H1 (cell line): ENCODE data around the gene S100A11. TPM values are rescaled to one million over a fixed set of nuclear protein-coding genes. Genes with fewer than 3 reads are reported as not detected.

ENCODE experiments used
- CTCF ChIA-PET: fragments of 300-600 bp; sonication (Branson Sonifier 250); formaldehyde crosslinking; loops from one replicate; lab custom pipeline; 2021; ENCODE audit not compliant: partially characterized antibody; lab: Charles Lee
- POLR2A ChIA-PET: fragments of 300-600 bp; sonication (Branson Sonifier 250); formaldehyde crosslinking; loops from one replicate; lab custom pipeline; 2021; ENCODE audit warnings: inconsistent platforms; ENCODE audit not compliant: partially characterized antibody; lab: Charles Lee
- DNase-seq, 2 experiments: peaks; one replicate each; pipeline versions ENCODE4 v3.0.0 to v3.0.0-alpha.2; 2010 to 2022; ENCODE audit warnings: low spot score in 2 of 2, low read depth in 1 of 2, mixed read lengths in 1 of 2
- FAIRE-seq: peaks from 2 replicates; lab custom pipeline; 2011; peaks lifted over from hg19 to GRCh38; lab: Jason Lieb, UNC
- H2AFZ ChIP-seq: 2 replicates; pipeline ENCODE4 v1.8.1; 2012; ENCODE audit warnings: low read length, inconsistent platforms
- H2AK5ac ChIP-seq: 2 replicates; pipeline ENCODE4 v1.6.1; 2013; ENCODE audit warnings: low read depth, low read length
- H2BK120ac ChIP-seq: replicated peaks from 2 replicates; pipeline ENCODE3; 2013; ENCODE audit warnings: low read depth, low read length, inconsistent platforms
- H2BK12ac ChIP-seq: 2 replicates; pipeline ENCODE4 v1.6.1; 2013; ENCODE audit warnings: low read depth, low read length
- H2BK15ac ChIP-seq: 2 replicates; pipeline ENCODE4 v1.6.1; 2013; ENCODE audit warnings: low read length
- H2BK20ac ChIP-seq: 2 replicates; pipeline ENCODE4 v1.6.1; 2013; ENCODE audit warnings: low read length
- H2BK5ac ChIP-seq: 2 replicates; pipeline ENCODE4 v1.6.1; 2013; ENCODE audit warnings: low read depth, low read length
- H3K14ac ChIP-seq: 2 replicates; pipeline ENCODE4 v1.6.1; 2013; ENCODE audit warnings: inconsistent platforms; ENCODE audit not compliant: insufficient read length
- H3K18ac ChIP-seq: 2 replicates; pipeline ENCODE4 v1.6.1; 2013; ENCODE audit warnings: low read length; ENCODE audit errors: extremely low read depth
- H3K23ac ChIP-seq: 2 replicates; pipeline ENCODE4 v1.6.1; 2013; ENCODE audit warnings: inconsistent platforms; ENCODE audit not compliant: insufficient read length
- H3K23me2 ChIP-seq: 2 replicates; pipeline ENCODE4 v1.6.1; 2013; ENCODE audit warnings: low read depth, low read length
- H3K27ac ChIP-seq: 2 replicates; pipeline ENCODE4 v1.6.1; 2011; ENCODE audit warnings: low read depth, low read length, inconsistent platforms
- H3K27me3 ChIP-seq, 4 experiments: replicated peaks in 1 of 4; 1 replicate in 1 of 4; 2 replicates in 3 of 4; pipeline versions ENCODE4 v1.6.1 to v1.8.1; 2011 to 2013; ENCODE audit warnings: low read length in 3 of 4, mild to moderate bottlenecking in 3 of 4, inconsistent platforms in 2 of 4, mixed read lengths in 2 of 4, moderate library complexity in 1 of 4; ENCODE audit not compliant: control insufficient read depth in 3 of 4, insufficient read depth in 3 of 4; ENCODE audit errors: extremely low read depth in 1 of 4
- H3K36me3 ChIP-seq, 4 experiments: 2 replicates each; pipeline versions ENCODE4 v1.6.1 to v1.8.1; 2011 to 2013; ENCODE audit warnings: mild to moderate bottlenecking in 4 of 4, low read length in 3 of 4, moderate library complexity in 2 of 4, control low read depth in 1 of 4, inconsistent platforms in 1 of 4; ENCODE audit not compliant: insufficient read depth in 4 of 4, control insufficient read depth in 2 of 4
- H3K4ac ChIP-seq: replicated peaks from 2 replicates; pipeline ENCODE3; 2013; ENCODE audit warnings: low read length, low read depth, mixed read lengths, inconsistent platforms; ENCODE audit not compliant: insufficient read length
- H3K4me1 ChIP-seq, 4 experiments: replicated peaks in 1 of 4; 1 replicate in 1 of 4; 2 replicates in 3 of 4; pipeline versions ENCODE4 v1.6.1 to v1.8.1; 2011 to 2013; ENCODE audit warnings: low read length in 3 of 4, inconsistent platforms in 2 of 4, mixed read lengths in 1 of 4; ENCODE audit not compliant: insufficient read depth in 4 of 4, control insufficient read depth in 3 of 4
- H3K4me2 ChIP-seq, 2 experiments: 2 replicates each; pipeline versions ENCODE4 v1.6.1 to v1.8.1; 2011 to 2013; ENCODE audit warnings: low read depth in 2 of 2, low read length in 2 of 2, control low read depth in 1 of 2, inconsistent platforms in 1 of 2, mild to moderate bottlenecking in 1 of 2; ENCODE audit not compliant: insufficient read depth in 1 of 2
- H3K4me3 ChIP-seq, 4 experiments: fragments of 200-600, 300-600 bp in 1 of 4; sonication (generic), shearing (Covaris generic), sonication (Bioruptor Twin) in 1 of 4; 2 replicates each; pipeline versions ENCODE4 v1.5.1 to v1.8.1; 2011 to 2016; ENCODE audit warnings: low read length in 4 of 4, low read depth in 3 of 4, control low read depth in 2 of 4, inconsistent platforms in 2 of 4, mild to moderate bottlenecking in 2 of 4, mixed read lengths in 1 of 4, moderate library complexity in 1 of 4; ENCODE audit not compliant: insufficient read depth in 2 of 4; ENCODE audit errors: extremely low read depth in 1 of 4
- H3K56ac ChIP-seq: replicated peaks from 2 replicates; pipeline ENCODE3; 2013; ENCODE audit warnings: low read depth, mild to moderate bottlenecking, mixed read lengths, low read length, inconsistent platforms; ENCODE audit not compliant: insufficient read length
- H3K79me1 ChIP-seq: 2 replicates; pipeline ENCODE4 v1.6.1; 2013; ENCODE audit warnings: low read depth, low read length, control low read depth
- H3K79me2 ChIP-seq, 2 experiments: 2 replicates each; pipeline versions ENCODE4 v1.6.1 to v1.8.1; 2012 to 2013; ENCODE audit warnings: low read length in 2 of 2, mild to moderate bottlenecking in 2 of 2, inconsistent platforms in 1 of 2; ENCODE audit not compliant: insufficient read depth in 2 of 2, control insufficient read depth in 1 of 2
- H3K9ac ChIP-seq, 4 experiments: replicated peaks in 1 of 4; 1 replicate in 1 of 4; 2 replicates in 3 of 4; pipeline versions ENCODE4 v1.6.1 to v1.8.1; 2011 to 2013; ENCODE audit warnings: low read depth in 3 of 4, low read length in 3 of 4, control low read depth in 2 of 4, mild to moderate bottlenecking in 2 of 4, moderate library complexity in 2 of 4, inconsistent platforms in 1 of 4; ENCODE audit errors: extremely low read depth in 1 of 4
- H3K9me3 ChIP-seq, 2 experiments: 2 replicates each; pipeline versions ENCODE4 v1.6.1 to v1.8.1; 2012 to 2013; ENCODE audit warnings: mild to moderate bottlenecking in 2 of 2, moderate library complexity in 2 of 2, control low read depth in 1 of 2, inconsistent platforms in 1 of 2, low read depth in 1 of 2, low read length in 1 of 2, mixed read lengths in 1 of 2; ENCODE audit not compliant: insufficient read depth in 2 of 2
- H4K20me1 ChIP-seq, 2 experiments: replicated peaks in 1 of 2; 2 replicates each; pipeline versions ENCODE3 to v1.8.1; 2011 to 2013; ENCODE audit warnings: inconsistent platforms in 2 of 2, low read length in 2 of 2, mild to moderate bottlenecking in 1 of 2; ENCODE audit not compliant: insufficient read depth in 2 of 2, control insufficient read depth in 1 of 2
- H4K5ac ChIP-seq: 2 replicates; pipeline ENCODE4 v1.6.1; 2013; ENCODE audit warnings: low read length, low read depth, mixed read lengths, inconsistent platforms; ENCODE audit not compliant: insufficient read length
- H4K8ac ChIP-seq: 2 replicates; pipeline ENCODE4 v1.8.0; 2013; ENCODE audit warnings: mild to moderate bottlenecking, moderate library complexity, low read length, inconsistent platforms; ENCODE audit not compliant: insufficient read depth; ENCODE audit errors: extremely low read depth
- H4K91ac ChIP-seq: replicated peaks from 2 replicates; pipeline ENCODE3; 2013; ENCODE audit warnings: low read length, mixed read lengths, inconsistent platforms; ENCODE audit not compliant: insufficient read length
- ATF2 ChIP-seq: IDR thresholded peaks from 2 replicates; pipeline ENCODE4 v1.6.1; 2012; ENCODE audit warnings: low read length, inconsistent platforms
- CBX5 ChIP-seq: fragments of 300-800, 300-1000 bp; sonication (generic); IDR thresholded peaks from 2 replicates; pipeline ENCODE4 v1.7.1; 2016; ENCODE audit warnings: antibody characterized with exemption, low read length, low read depth
- CTBP2 ChIP-seq: IDR thresholded peaks from 2 replicates; pipeline ENCODE4 v1.7.0; 2011; ENCODE audit warnings: borderline replicate concordance, mild to moderate bottlenecking, moderate library complexity, mixed read lengths, low read length; ENCODE audit not compliant: insufficient read depth, insufficient read length
- JUN ChIP-seq: IDR thresholded peaks from 2 replicates; pipeline ENCODE4 v1.6.1; 2011; ENCODE audit warnings: low read depth, mild to moderate bottlenecking, improper control_type of control experiment, low read length
- KDM5A ChIP-seq: fragments of 200-600 bp; IDR thresholded peaks from 2 replicates; pipeline ENCODE4 v1.7.1; 2012; ENCODE audit warnings: mild to moderate bottlenecking, low read length, inconsistent platforms, mixed read lengths
- NRF1 ChIP-seq: IDR thresholded peaks from 2 replicates; pipeline ENCODE4 v1.6.1; 2011; ENCODE audit warnings: mild to moderate bottlenecking, low read depth, low read length, improper control_type of control experiment
- RXRA ChIP-seq: IDR thresholded peaks from 2 replicates; pipeline ENCODE4 v1.6.1; 2011; ENCODE audit warnings: low read depth, mild to moderate bottlenecking, low read length, moderate library complexity; ENCODE audit not compliant: insufficient read depth
- SIX5 ChIP-seq: IDR thresholded peaks from 2 replicates; pipeline ENCODE4 v1.6.1; 2011; ENCODE audit warnings: mild to moderate bottlenecking, low read depth, low read length
- ZNF274 ChIP-seq: IDR thresholded peaks from 2 replicates; pipeline ENCODE4 v1.7.0; 2012; ENCODE audit warnings: low read length, borderline replicate concordance; ENCODE audit errors: extremely low read depth
- WGBS, 2 experiments: shearing (Covaris generic) in 1 of 2; methylation state at CpG; one replicate each; pipeline versions ENCODE4 v1.1.6 to v1.1.7; 2013 to 2015; ENCODE audit warnings: low lambda C conversion rate in 2 of 2, mixed read lengths in 2 of 2, inconsistent platforms in 1 of 2, low coverage in 1 of 2, missing lambda C conversion rate in 1 of 2; ENCODE audit not compliant: insufficient replicate concordance in 2 of 2, insufficient coverage in 1 of 2, insufficient read length in 1 of 2; ENCODE audit errors: extremely low coverage in 1 of 2, missing lambda C conversion rate in 1 of 2; 5-methylcytosine and 5-hydroxymethylcytosine counted together
- polyA plus RNA-seq, 7 experiments: library from polyadenylated mRNA; depleted of rRNA in 3 of 7; stranded (reverse) in 5 of 7; unstranded in 2 of 7; fragments of >200 nt in 5 of 7; fragments of 200-250 nt in 2 of 7; gene quantifications; 1 replicate in 5 of 7; 2 replicates in 1 of 7; 4 replicates in 1 of 7; pipeline versions ENCODE4 v1.2.1 to v1.2.3, GENCODE V29; 2011 to 2013; ENCODE audit warnings: missing spikeins in 2 of 7, mixed read lengths in 2 of 7
- total RNA-seq: library from RNA; stranded (reverse); fragmentation: NEBNext Ultra II Directional; extraction: Animal tissue kit (Norgen Biotek cat#: 25700); gene quantifications from 2 replicates; pipeline ENCODE4 v1.2.1, GENCODE V29; 2021

The S100A11 gene
- total and polyA plus RNA-seq, 2 of the 8 experiments (the other 6 are each of a cell fraction or from before 2014, with no cell fraction given) = 120 to 343 TPM

GRCh38 chr1:151994956-151995355 is 41.8 kb downstream of the S100A11 start:
- Histone ChIP-seq H3K36me3 (no peaks in the 10 kb centered on the region), H3K23ac (no peak overlapping the region), H2BK20ac (no peak overlapping the region), H3K79me2 (peaks cover 2 to 22% of the 10 kb centered on the region in 2 experiments; a peak in 3 of 4 replicates), H3K79me1 (no peaks in the 10 kb centered on the region), H2BK15ac (0 out of 2 replicates have a peak overlapping the region, but pooled peaks have one; percentile 8), H3K9ac (no peak overlapping the region), H4K91ac (no peak overlapping the region), H3K27ac (no peak overlapping the region), H3K27me3 (peaks cover 0 to 13% (median 6%) of the 10 kb centered on the region in 4 experiments; a peak in 4 of 7 replicates), H2AFZ (0 out of 2 replicates have a peak overlapping the region, but pooled peaks have one; percentile 26), H2BK120ac (no peak overlapping the region), H3K18ac (no peak overlapping the region; the same call in 1 of the 2 replicates), H2BK5ac (peak overlapping the region; percentile 2; the same call in 1 of the 2 replicates), H4K20me1 (peaks cover 0 to 2% of the 10 kb centered on the region in 2 experiments), H3K4me1 (peaks cover 3 to 25% (median 10%) of the 10 kb centered on the region in 4 experiments; a peak in 6 of 7 replicates), H2BK12ac (no peak overlapping the region; the same call in 1 of the 2 replicates), H2AK5ac (no peak overlapping the region), H3K9me3 (no peaks in the 10 kb centered on the region), H3K14ac (no peak overlapping the region), H4K8ac (no peak overlapping the region), H3K56ac (no peak overlapping the region), H4K5ac (no peak overlapping the region), H3K23me2 (peaks cover 14% of the 10 kb centered on the region), H3K4me2 (peak overlapping the region; percentile 87 to 96; a peak in 2 of 4 replicates), H3K4me3 (peak overlapping the region in 1 of 4 experiments; percentile 24; a peak in 1 of 8 replicates), H3K4ac (peak overlapping the region; percentile 30)
- no peak for FAIRE-seq
- no peak for DNase-seq
- ChIA-PET POLR2A (interaction anchor here (0.9 to 1.3 kb wide), 3 partner anchors 9 to 89 kb away, joined by 3 read pairs; no protein-coding TSS in a partner anchor), CTCF (interaction anchor here (0.6 to 31.0 kb wide), 7 partner anchors 8 to 191 kb away, joined by 3 to 553 read pairs (median 4); no protein-coding TSS in a partner anchor)
- 46% methylated on average over 6 of the region's 6 CpGs; no CpG with 5 or more reads in 1 of the 2 experiments for WGBS, 2 experiments
- no peak for TF ChIP-seq ZNF274
- no peak for TF ChIP-seq CBX5
- no peak for TF ChIP-seq JUN
- TF ChIP-seq KDM5A = no peak
- TF ChIP-seq NRF1 = no peak
- no peak for TF ChIP-seq ATF2
- no peak for TF ChIP-seq RXRA
- no peak for TF ChIP-seq CTBP2
- no peak for TF ChIP-seq SIX5
